Heart left ventricle (tissue), 13 donors: Measurements from ENCODE around the gene NR3C1.

Experiments
- POLR2A ChIP-seq, 2 donors: fragments of 450-650 bp; IDR thresholded peaks; one replicate each; pipeline ENCODE4 v1.6.1; 2017; ENCODE audit warnings: antibody characterized with exemption in 2 of 2, mild to moderate bottlenecking in 2 of 2, moderate library complexity in 2 of 2
- TF ChIP-seq, protein P1 (sequence below), 12 donors: fragments of 200-600 bp; sonication (generic) in 4 of 12; IDR thresholded peaks; one replicate each; pipeline versions ENCODE4 v1.5.0 to v1.8.0; 2018 to 2022; ENCODE audit warnings: antibody characterized with exemption in 12 of 12, mild to moderate bottlenecking in 5 of 12
- donor health status: ischemic (EF 13 %, LVEDD 7.1; RV severe dilation, severe dysfunction).
- donor health status: DM: no; HTN: yes; CAD: no.
- donor health status: DM: no; HTN: no; CAD: no.
- donor health status: ischemic (EF 25% LVEDD 6.9; RV normal size, moderate dysfunction).
- donor health status: ischemic (EF 25% LVEDD 5.7; RV mildly dilated, moderate dysfunction).
- donor health status: ischemic (EF 35%, LVEDD 5.7; RV mildly dilated, moderate dysfunction).
- donor health status: nonischemic (EF 11% LVEDD 7.7; RV severe dilation, severe dysfunction).
- donor health status: DM: yes; HTN: yes; CAD: no.
- donor health status: PGD.
- donor health status: ischemic (EF 29% LVEDD 5.4; RV normal size, mild dysfunction).
- donor health status: nonischemic (EF 23%, LVEDD 6.1; RV moderate dilation, normal function).

GRCh38 chr5:143277536-143277935, 126.0 kb downstream of the NR3C1 start:
- TF ChIP-seq, protein P1, sequence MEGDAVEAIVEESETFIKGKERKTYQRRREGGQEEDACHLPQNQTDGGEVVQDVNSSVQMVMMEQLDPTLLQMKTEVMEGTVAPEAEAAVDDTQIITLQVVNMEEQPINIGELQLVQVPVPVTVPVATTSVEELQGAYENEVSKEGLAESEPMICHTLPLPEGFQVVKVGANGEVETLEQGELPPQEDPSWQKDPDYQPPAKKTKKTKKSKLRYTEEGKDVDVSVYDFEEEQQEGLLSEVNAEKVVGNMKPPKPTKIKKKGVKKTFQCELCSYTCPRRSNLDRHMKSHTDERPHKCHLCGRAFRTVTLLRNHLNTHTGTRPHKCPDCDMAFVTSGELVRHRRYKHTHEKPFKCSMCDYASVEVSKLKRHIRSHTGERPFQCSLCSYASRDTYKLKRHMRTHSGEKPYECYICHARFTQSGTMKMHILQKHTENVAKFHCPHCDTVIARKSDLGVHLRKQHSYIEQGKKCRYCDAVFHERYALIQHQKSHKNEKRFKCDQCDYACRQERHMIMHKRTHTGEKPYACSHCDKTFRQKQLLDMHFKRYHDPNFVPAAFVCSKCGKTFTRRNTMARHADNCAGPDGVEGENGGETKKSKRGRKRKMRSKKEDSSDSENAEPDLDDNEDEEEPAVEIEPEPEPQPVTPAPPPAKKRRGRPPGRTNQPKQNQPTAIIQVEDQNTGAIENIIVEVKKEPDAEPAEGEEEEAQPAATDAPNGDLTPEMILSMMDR (IDR thresholded peaks at IDR 0.05), result no peak
- no peak for TF ChIP-seq POLR2A (IDR thresholded peaks at IDR 0.05)
